SK-N-MC (cell line): Measurements from ENCODE around the gene SULF2.

Experiments used
- EZH2 ChIP-seq: fragments of 200-600 bp; sonication (generic); IDR thresholded peaks from one replicate; pipeline ENCODE4 v1.6.1; 2017; ENCODE audit warnings: antibody characterized with exemption
- FOXP2 ChIP-seq: optimal IDR thresholded peaks from 2 replicates; pipeline ENCODE3; 2011; ENCODE audit warnings: mild to moderate bottlenecking, moderate library complexity; ENCODE audit not compliant: insufficient read depth; ENCODE audit errors: extremely low read length, control extremely low read depth
- POLR2AphosphoS5 ChIP-seq: IDR thresholded peaks from 2 replicates; pipeline ENCODE4 v1.6.1; 2012; ENCODE audit warnings: mild to moderate bottlenecking, low read depth, low read length, borderline replicate concordance

- TF ChIP-seq EZH2 (no peak), POLR2AphosphoS5 (no peak), FOXP2 (no peak)
Observed at GRCh38 chr20:47724910-47725247, 60.4 kb downstream of the SULF2 start.
